NCI-H1436 (cell line): ENCODE measurements around the gene ABCA9.
"Not testable (repeated sequence)": the region's sequence is repeated elsewhere in the genome, so short reads cannot be mapped to it uniquely, and the experiment has no call there.

Experiments
- DNase-seq: peaks from one replicate; lab custom pipeline; 2025; lab: John Stamatoyannopoulos, UW

Gene ABCA9

DNA sequence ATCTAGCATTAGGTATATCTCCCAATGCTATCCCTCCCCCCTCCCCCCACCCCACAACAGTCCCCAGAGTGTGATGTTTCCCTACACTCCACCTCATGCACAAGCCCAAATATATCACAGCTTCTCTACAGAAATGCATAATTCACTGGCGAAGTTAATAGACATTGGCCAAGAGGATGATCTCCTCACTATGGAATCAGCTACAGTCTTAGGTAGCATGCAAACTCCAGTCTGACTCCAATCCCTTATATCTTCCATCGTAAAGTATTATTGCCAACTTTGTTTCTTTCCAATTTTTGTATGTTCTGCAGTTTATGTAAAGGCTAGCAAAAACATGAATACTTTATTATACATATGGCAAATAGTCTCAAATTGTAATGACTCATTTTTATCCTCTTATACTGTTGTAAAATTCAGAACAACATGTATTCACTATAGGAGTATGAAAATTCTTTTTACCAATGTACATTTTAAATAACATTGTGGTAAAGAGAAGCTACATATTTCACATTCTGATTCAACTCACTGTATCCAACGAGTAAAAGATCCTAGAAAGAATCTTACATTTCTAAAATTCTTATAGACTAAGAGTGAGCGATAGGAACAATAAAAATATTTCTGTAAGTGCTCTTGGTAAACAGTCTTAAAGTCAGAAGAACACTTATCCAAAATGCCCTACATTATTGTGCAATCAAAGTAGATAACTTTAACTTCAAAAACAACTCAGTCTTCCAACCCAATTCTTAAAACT, 106.4 kb downstream of the ABCA9 start:
- DNase-seq = no peak

- DNase-seq = no peak
These were observed 107.3 kb downstream of the ABCA9 start for GRCh38 chr17:68953340-68953997.

GRCh38 chr17:68950725-68951124, 110.0 kb downstream of the ABCA9 start:
- no peak for DNase-seq

- DNase-seq = not testable (repeated sequence)
These were observed 112.9 kb downstream of the ABCA9 start for GRCh38 chr17:68947868-68948267.

GRCh38 chr17:68944435-68945035, 116.2 kb downstream of the ABCA9 start:
- DNase-seq = no peak

- not testable (repeated sequence) for DNase-seq
These were observed 116.9 kb downstream of the ABCA9 start for GRCh38 chr17:68943812-68944182.

DNA sequence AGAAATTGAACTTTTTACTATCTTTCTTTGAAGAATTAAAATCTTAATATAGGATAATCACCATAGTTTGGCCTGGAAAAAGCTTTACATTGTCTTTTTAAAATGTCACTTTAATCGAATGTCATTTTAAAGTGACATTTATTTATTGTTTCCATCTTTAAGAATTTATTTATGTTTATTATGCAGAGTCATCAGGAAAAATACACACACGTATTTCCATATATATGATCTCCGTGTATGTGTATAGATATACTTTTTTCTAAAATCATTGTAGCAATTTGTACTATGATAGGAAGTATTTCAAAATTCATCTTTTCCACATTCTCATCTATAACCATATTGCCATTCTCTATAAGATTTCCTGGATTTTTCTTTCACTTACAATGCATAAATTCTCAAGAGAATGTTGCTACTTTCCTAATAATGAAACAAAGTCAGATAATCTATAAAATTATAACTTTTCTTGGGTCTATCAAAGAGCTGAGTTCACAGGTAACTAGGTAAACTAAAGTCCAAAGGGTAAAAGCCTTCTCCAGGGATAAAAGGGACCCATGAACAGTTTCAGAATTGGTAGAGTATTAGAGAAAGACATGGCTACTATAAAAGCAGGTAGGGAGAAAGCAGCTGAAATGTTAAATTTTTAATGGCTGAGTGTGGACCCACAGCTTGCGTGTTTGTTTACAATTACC, 117.5 kb downstream of the ABCA9 start:
- no peak for DNase-seq

DNA sequence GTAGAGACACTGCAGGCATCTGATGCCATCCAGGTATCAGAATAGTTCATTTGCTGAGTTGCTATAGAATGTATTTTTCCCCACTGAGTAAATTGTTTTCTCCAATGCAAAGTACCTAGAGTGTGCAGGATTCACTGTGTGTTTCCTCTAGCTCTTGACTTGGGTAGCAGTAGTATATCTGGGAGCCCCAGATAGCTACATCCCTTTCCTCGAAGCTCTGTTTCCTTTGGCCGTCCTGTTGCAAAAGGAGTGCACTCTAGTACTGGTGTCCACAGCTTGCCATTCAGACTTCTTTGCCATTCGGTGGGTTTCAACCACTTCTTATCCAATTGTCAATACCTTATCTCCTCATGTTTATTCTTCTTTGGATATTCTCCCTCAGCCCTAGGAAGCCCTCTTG, 118.3 kb downstream of the ABCA9 start:
- no peak for DNase-seq

- DNase-seq = no peak
These were observed 119.0 kb downstream of the ABCA9 start for GRCh38 chr17:68941761-68942160.

DNA sequence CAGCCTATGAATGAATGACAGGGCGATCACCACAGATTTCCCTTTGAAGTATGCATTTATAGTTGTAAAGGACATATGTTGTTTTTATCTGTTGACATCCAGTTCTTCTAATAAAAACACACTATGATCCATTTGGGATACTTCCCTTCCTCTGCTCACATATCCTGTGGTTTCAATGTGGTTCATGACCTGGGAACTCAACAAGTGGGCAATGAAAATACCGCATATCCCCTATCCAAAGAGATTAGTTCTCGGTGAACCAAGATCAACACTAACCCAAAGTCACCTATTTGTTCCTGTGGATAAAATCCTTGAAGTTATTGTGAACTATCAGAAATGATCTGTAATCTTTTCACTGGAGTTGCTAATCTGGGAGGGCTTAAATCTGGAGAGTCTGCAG, 121.5 kb downstream of the ABCA9 start:
- no peak for DNase-seq

DNA sequence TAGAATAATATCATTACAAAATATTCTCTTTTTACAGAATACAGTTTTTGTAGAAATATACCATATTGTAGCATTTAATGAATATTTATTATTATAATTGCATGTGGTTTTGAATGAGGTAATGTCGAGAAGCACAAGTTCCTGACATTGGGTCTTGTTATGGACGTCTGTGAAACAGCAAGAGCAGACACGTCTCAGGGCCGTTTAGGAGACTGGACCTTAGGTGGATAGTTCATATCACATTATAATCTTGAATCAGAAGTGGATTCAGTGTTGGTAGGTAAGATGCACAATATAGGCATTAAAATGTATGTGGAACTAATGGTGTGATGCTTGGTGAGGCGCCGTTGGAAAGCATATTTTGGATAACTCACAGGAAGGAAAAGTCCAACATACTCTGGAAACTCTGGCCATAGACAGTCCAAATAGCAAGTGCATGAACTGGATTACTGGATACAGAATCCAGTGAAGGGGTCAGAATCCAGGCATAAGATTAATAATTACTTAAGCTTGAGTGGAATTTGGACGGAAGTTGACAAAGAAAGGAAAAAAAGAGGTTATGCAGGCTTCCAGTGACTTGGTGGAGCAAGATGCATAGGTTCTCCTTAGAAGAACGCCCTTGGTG, 122.7 kb downstream of the ABCA9 start:
- no peak for DNase-seq

- no peak for DNase-seq
These were observed 133.2 kb downstream of the ABCA9 start for GRCh38 chr17:68927516-68927915.

GRCh38 chr17:68924793-68925720, 135.7 kb downstream of the ABCA9 start:
- no peak for DNase-seq
